ENCODE results near the gene TRIM44.

TRIM44 gene

DNA sequence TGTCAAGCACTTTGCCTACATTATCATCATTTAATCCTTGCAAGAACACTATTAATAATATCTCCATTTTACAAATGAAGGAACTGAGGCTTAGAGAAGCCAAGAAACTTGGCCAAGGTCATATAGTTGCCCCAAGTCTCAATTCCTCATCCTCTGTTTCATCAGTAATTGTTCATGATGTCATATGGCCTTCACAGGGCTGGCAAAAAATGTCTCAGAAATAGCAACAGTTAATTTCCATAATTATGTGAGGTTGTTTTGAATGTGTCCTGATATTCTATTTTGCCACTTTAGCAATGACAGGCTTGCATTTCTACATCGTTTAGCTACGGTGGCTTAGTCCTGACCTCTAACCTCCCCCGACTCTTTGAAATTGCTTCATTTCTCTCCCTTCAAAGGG is 20.6 kb upstream of the TRIM44 start:
- H3K4me2 ChIP-seq (ENCODE audit: low read length) = no peak overlapping the region
- TF ChIP-seq CTCF (IDR thresholded peaks at IDR 0.05; ENCODE audit: low read depth, low read length, poor library complexity, severe bottlenecking) (no peak), EZH2phosphoT487 (IDR thresholded peaks at IDR 0.05; ENCODE audit: borderline replicate concordance, low read length) (no peak)
- no peaks in the 10 kb centered on the region for H3K79me2 ChIP-seq (ENCODE audit: control insufficient read depth, low read length)
- H3F3A ChIP-seq (ENCODE audit: control insufficient read depth, insufficient read depth) = no peaks in the 10 kb centered on the region
- H3K4me3 ChIP-seq (ENCODE audit: low read length) = no peak overlapping the region
- H3K36me3 ChIP-seq (ENCODE audit: control insufficient read depth, low read length) = no peaks in the 10 kb centered on the region
- H3K9me3 ChIP-seq (ENCODE audit: control insufficient read depth, insufficient read depth, low read length) = no peaks in the 10 kb centered on the region
- H3K4me1 ChIP-seq (ENCODE audit: control insufficient read depth, low read length) = no peaks in the 10 kb centered on the region
- no peaks in the 10 kb centered on the region for H3K9me2 ChIP-seq (replicated peaks; ENCODE audit: control insufficient read depth, low read length)
- peaks cover 4% of the 10 kb centered on the region; the same call in 1 of the 2 replicates for H3K27me3 ChIP-seq (ENCODE audit: control insufficient read depth, low read length)
- no peaks in the 10 kb centered on the region for H4K20me1 ChIP-seq (ENCODE audit: control insufficient read depth, insufficient read depth, low read depth, low read length)
- H3K27ac ChIP-seq (ENCODE audit: low read depth, low read length) = no peak overlapping the region

- Histone ChIP-seq H3K36me3 (ENCODE audit: control insufficient read depth, low read length) (no peaks in the 10 kb centered on the region), H4K20me1 (ENCODE audit: control insufficient read depth, insufficient read depth, low read depth, low read length) (no peaks in the 10 kb centered on the region), H3K4me1 (ENCODE audit: control insufficient read depth, low read length) (no peaks in the 10 kb centered on the region), H3K79me2 (ENCODE audit: control insufficient read depth, low read length) (no peaks in the 10 kb centered on the region), H3K27ac (ENCODE audit: low read depth, low read length) (no peak overlapping the region), H3K4me3 (ENCODE audit: low read length) (no peak overlapping the region), H3F3A (ENCODE audit: control insufficient read depth, insufficient read depth) (no peaks in the 10 kb centered on the region), H3K9me2 (replicated peaks; ENCODE audit: control insufficient read depth, low read length) (no peaks in the 10 kb centered on the region), H3K27me3 (ENCODE audit: control insufficient read depth, low read length) (peaks cover 4% of the 10 kb centered on the region; the same call in 1 of the 2 replicates), H3K4me2 (ENCODE audit: low read length) (no peak overlapping the region), H3K9me3 (ENCODE audit: control insufficient read depth, insufficient read depth, low read length) (no peaks in the 10 kb centered on the region)
- TF ChIP-seq EZH2phosphoT487 (IDR thresholded peaks at IDR 0.05; ENCODE audit: borderline replicate concordance, low read length) (no peak), CTCF (IDR thresholded peaks at IDR 0.05; ENCODE audit: low read depth, low read length, poor library complexity, severe bottlenecking) (no peak)
These were observed 15.0 kb upstream of the TRIM44 start for GRCh38 chr11:35647421-35648093.

- H3K4me2 ChIP-seq (ENCODE audit: low read length) = no peak overlapping the region
- no peak for TF ChIP-seq EZH2phosphoT487 (IDR thresholded peaks at IDR 0.05; ENCODE audit: borderline replicate concordance, low read length)
- no peak for TF ChIP-seq CTCF (IDR thresholded peaks at IDR 0.05; ENCODE audit: low read depth, low read length, poor library complexity, severe bottlenecking)
- H3K4me3 ChIP-seq (ENCODE audit: low read length) = no peak overlapping the region
- H4K20me1 ChIP-seq (ENCODE audit: control insufficient read depth, insufficient read depth, low read depth, low read length) = no peaks in the 10 kb centered on the region
- no peaks in the 10 kb centered on the region for H3K9me3 ChIP-seq (ENCODE audit: control insufficient read depth, insufficient read depth, low read length)
- H3F3A ChIP-seq (ENCODE audit: control insufficient read depth, insufficient read depth) = no peaks in the 10 kb centered on the region
- peaks cover 4% of the 10 kb centered on the region; the same call in 1 of the 2 replicates for H3K27me3 ChIP-seq (ENCODE audit: control insufficient read depth, low read length)
- no peaks in the 10 kb centered on the region for H3K9me2 ChIP-seq (replicated peaks; ENCODE audit: control insufficient read depth, low read length)
- no peaks in the 10 kb centered on the region for H3K36me3 ChIP-seq (ENCODE audit: control insufficient read depth, low read length)
- H3K27ac ChIP-seq (ENCODE audit: low read depth, low read length) = no peak overlapping the region
- no peaks in the 10 kb centered on the region for H3K79me2 ChIP-seq (ENCODE audit: control insufficient read depth, low read length)
- H3K4me1 ChIP-seq (ENCODE audit: control insufficient read depth, low read length) = no peaks in the 10 kb centered on the region
These were observed 12.6 kb upstream of the TRIM44 start for GRCh38 chr11:35650006-35650405.
